Endodermal cell (in vitro differentiated cells): ENCODE results near the gene TLK2. TPM values are rescaled to one million over a fixed set of nuclear protein-coding genes. Genes with fewer than 3 reads are reported as not detected.

Experiments
- DNase-seq: peaks from one replicate; pipeline ENCODE4 v3.0.0-alpha.2; 2017
- H3K27ac ChIP-seq: 2 replicates; pipeline ENCODE4 v1.5.1; 2013; ENCODE audit warnings: mild to moderate bottlenecking, low read depth, low read length, moderate library complexity
- H3K27me3 ChIP-seq: 2 replicates; pipeline ENCODE4 v1.6.1; 2013; ENCODE audit warnings: mild to moderate bottlenecking, low read length, moderate library complexity; ENCODE audit not compliant: insufficient read depth, control insufficient read depth, poor library complexity, severe bottlenecking
- H3K36me3 ChIP-seq: 2 replicates; pipeline ENCODE4 v1.7.0; 2013; ENCODE audit warnings: mild to moderate bottlenecking, low read length, moderate library complexity; ENCODE audit not compliant: control insufficient read depth, insufficient read depth
- H3K4me1 ChIP-seq: one replicate; pipeline ENCODE4 v1.7.0; 2013; ENCODE audit warnings: low read length; ENCODE audit not compliant: control insufficient read depth, insufficient read depth
- H3K4me3 ChIP-seq: 2 replicates; pipeline ENCODE4 v1.5.1; 2013; ENCODE audit warnings: mild to moderate bottlenecking, low read length, moderate library complexity
- H3K9ac ChIP-seq: 2 replicates; pipeline ENCODE4 v1.6.1; 2013; ENCODE audit warnings: mild to moderate bottlenecking, low read length, moderate library complexity; ENCODE audit not compliant: poor library complexity, severe bottlenecking; ENCODE audit errors: extremely low read depth
- H3K9me3 ChIP-seq: 2 replicates; pipeline ENCODE4 v1.6.1; 2013; ENCODE audit warnings: mild to moderate bottlenecking, low read length, moderate library complexity; ENCODE audit not compliant: control insufficient read depth
- H3K27ac Mint-ChIP-seq: 2 replicates; pipeline ENCODE4 v1.8.0; 2020; ENCODE audit warnings: mixed read lengths
- H3K27me3 Mint-ChIP-seq: 2 replicates; pipeline ENCODE4 v1.8.0; 2021; ENCODE audit warnings: mild to moderate bottlenecking, mixed read lengths; ENCODE audit not compliant: insufficient read depth
- H3K36me3 Mint-ChIP-seq: 2 replicates; pipeline ENCODE4 v1.8.0; 2020; ENCODE audit warnings: low read depth, mixed read lengths
- H3K4me1 Mint-ChIP-seq: 2 replicates; pipeline ENCODE4 v1.8.0; 2020; ENCODE audit warnings: mixed read lengths
- H3K4me3 Mint-ChIP-seq: 2 replicates; pipeline ENCODE4 v1.8.0; 2020; ENCODE audit warnings: mild to moderate bottlenecking, moderate library complexity, mixed read lengths
- H3K9me3 Mint-ChIP-seq: 2 replicates; pipeline ENCODE4 v1.8.0; 2020; ENCODE audit warnings: mild to moderate bottlenecking, mixed read lengths
- WGBS, 2 experiments: methylation state at CpG; one replicate each; pipeline versions ENCODE4 v1.1.5 to v1.1.7; 2013; ENCODE audit warnings: missing lambda C conversion rate in 2 of 2, mixed read lengths in 1 of 2; ENCODE audit not compliant: insufficient coverage in 1 of 2, insufficient read length in 1 of 2; 5-methylcytosine and 5-hydroxymethylcytosine counted together
- total RNA-seq, 2 donors: library from RNA; stranded (reverse); fragmentation: NEBNext Ultra II Directional in 1 of 2; extraction: Animal tissue kit (Norgen Biotek cat#: 25700) in 1 of 2; gene quantifications; 2 replicates in 1 of 2; 3 replicates in 1 of 2; pipeline ENCODE4 v1.2.1, GENCODE V29; 2021
- TF ChIP-seq, protein P1 (sequence below): fragments of 200-600 bp; sonication (generic); conservative IDR thresholded peaks from 2 replicates; pipeline ENCODE4 v1.5.0; 2021; ENCODE audit warnings: antibody characterized with exemption, mild to moderate bottlenecking

The TLK2 gene
- total RNA-seq, 2 donors from 2014 or later, result 76.2 to 89.2 TPM

- no peak overlapping the region for H3K4me3 ChIP-seq
- peaks cover 78% of the 10 kb centered on the region for H3K36me3 Mint-ChIP-seq
- no peaks in the 10 kb centered on the region for H3K27me3 ChIP-seq
- TF ChIP-seq, protein P1, sequence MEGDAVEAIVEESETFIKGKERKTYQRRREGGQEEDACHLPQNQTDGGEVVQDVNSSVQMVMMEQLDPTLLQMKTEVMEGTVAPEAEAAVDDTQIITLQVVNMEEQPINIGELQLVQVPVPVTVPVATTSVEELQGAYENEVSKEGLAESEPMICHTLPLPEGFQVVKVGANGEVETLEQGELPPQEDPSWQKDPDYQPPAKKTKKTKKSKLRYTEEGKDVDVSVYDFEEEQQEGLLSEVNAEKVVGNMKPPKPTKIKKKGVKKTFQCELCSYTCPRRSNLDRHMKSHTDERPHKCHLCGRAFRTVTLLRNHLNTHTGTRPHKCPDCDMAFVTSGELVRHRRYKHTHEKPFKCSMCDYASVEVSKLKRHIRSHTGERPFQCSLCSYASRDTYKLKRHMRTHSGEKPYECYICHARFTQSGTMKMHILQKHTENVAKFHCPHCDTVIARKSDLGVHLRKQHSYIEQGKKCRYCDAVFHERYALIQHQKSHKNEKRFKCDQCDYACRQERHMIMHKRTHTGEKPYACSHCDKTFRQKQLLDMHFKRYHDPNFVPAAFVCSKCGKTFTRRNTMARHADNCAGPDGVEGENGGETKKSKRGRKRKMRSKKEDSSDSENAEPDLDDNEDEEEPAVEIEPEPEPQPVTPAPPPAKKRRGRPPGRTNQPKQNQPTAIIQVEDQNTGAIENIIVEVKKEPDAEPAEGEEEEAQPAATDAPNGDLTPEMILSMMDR, result no peak
- no peak overlapping the region for H3K27ac Mint-ChIP-seq
- no peak overlapping the region for H3K9ac ChIP-seq
- no peaks in the 10 kb centered on the region for H3K4me1 Mint-ChIP-seq
- no peaks in the 10 kb centered on the region for H3K9me3 ChIP-seq
- peaks cover 93% of the 10 kb centered on the region for H3K36me3 ChIP-seq
- no peak overlapping the region for H3K27ac ChIP-seq
- H3K9me3 Mint-ChIP-seq, result peaks cover 2% of the 10 kb centered on the region
- no peak overlapping the region for H3K4me3 Mint-ChIP-seq
- no peak for DNase-seq
- no peaks in the 10 kb centered on the region for H3K27me3 Mint-ChIP-seq
- WGBS, 2 experiments, result 56 to 94% methylated on average over 1 of the region's 1 CpG
- no peaks in the 10 kb centered on the region for H3K4me1 ChIP-seq
Observed at GRCh38 chr17:62581764-62582163, 103.1 kb downstream of the TLK2 start.

- Histone ChIP-seq H3K4me1 (no peaks in the 10 kb centered on the region), H3K9me3 (no peaks in the 10 kb centered on the region), H3K36me3 (peaks cover 79% of the 10 kb centered on the region), H3K4me3 (no peak overlapping the region), H3K27ac (no peak overlapping the region), H3K27me3 (no peaks in the 10 kb centered on the region), H3K9ac (no peak overlapping the region)
- DNase-seq, result no peak
- H3K4me3 Mint-ChIP-seq, result no peak overlapping the region
- TF ChIP-seq, protein P1, result no peak
- peak overlapping the region; percentile 72 for H3K27ac Mint-ChIP-seq
- H3K9me3 Mint-ChIP-seq, result no peaks in the 10 kb centered on the region
- 97 to 100% methylated on average over 1 to 2 of the region's 2 CpGs for WGBS, 2 experiments
- no peaks in the 10 kb centered on the region for H3K27me3 Mint-ChIP-seq
- peaks cover 54% of the 10 kb centered on the region for H3K36me3 Mint-ChIP-seq
- no peaks in the 10 kb centered on the region for H3K4me1 Mint-ChIP-seq
Observed at GRCh38 chr17:62587554-62587953, 108.9 kb downstream of the TLK2 start.

DNA sequence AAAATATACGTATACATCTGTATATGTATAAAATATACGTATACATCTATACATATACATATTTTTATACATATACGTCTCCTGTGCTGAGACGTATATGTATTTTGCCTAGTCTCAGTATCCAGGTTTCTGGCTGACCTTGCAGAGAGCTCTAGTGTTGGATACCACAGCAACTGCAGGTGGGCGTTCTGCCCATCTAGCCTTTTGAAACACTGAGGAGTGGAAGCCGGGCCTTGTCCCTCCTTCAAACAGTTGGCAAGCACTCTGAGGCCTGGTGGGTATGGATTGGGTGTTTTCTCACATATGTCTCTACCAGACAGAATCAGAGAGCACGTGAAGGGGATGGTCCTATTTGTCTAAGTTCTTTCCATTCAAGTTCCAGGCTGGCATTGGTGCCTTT is 109.5 kb downstream of the TLK2 start:
- H3K27ac Mint-ChIP-seq, result peak overlapping the region; percentile 6
- peaks cover 53% of the 10 kb centered on the region for H3K36me3 Mint-ChIP-seq
- peaks cover 79% of the 10 kb centered on the region for H3K36me3 ChIP-seq
- no peaks in the 10 kb centered on the region for H3K9me3 ChIP-seq
- H3K9me3 Mint-ChIP-seq, result no peaks in the 10 kb centered on the region
- H3K4me1 ChIP-seq, result no peaks in the 10 kb centered on the region
- H3K4me3 ChIP-seq, result no peak overlapping the region
- H3K27me3 Mint-ChIP-seq, result no peaks in the 10 kb centered on the region
- no peaks in the 10 kb centered on the region for H3K4me1 Mint-ChIP-seq
- H3K9ac ChIP-seq, result no peak overlapping the region
- H3K4me3 Mint-ChIP-seq, result no peak overlapping the region
- TF ChIP-seq, protein P1, result no peak
- DNase-seq, result no peak
- H3K27ac ChIP-seq, result no peak overlapping the region
- WGBS, 2 experiments, result 95 to 97% methylated on average over 3 to 6 of the region's 7 CpGs
- H3K27me3 ChIP-seq, result no peaks in the 10 kb centered on the region
